ENCODE results near the gene PDK3.

DNA sequence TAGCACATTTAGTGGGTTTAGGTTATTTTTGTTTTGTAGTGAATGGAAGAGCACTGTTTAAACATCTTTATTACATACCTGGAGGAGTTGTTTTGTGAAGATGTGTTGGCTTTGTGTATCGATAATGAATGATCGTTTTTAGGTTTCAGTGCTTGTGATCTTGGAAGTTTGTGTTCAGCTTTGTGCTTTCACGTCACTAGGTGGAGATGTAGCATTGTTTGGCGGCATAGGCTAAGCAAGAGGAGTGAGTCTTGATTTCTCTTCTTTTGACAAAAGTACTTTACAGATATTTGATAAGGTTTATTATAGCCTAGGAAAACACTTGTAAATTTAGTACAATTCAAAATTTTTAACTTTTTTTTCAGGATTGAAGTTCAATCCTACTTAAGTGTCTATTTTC is 50.4 kb downstream of the PDK3 start:
- TF ChIP-seq CTCF (IDR thresholded peaks at IDR 0.05) (peak in 6 of 12 donors; percentile 13 to 42 (median 19)), POLR2A (IDR thresholded peaks at IDR 0.05) (no peak)
